NB4 (cell line): ENCODE measurements around the gene STK38.

ENCODE experiments used
- CTCF ChIP-seq: IDR thresholded peaks from one replicate; pipeline ENCODE4 v1.5.1; 2012; ENCODE audit warnings: low read depth, low read length
- MYC ChIP-seq: IDR thresholded peaks from 2 replicates; pipeline ENCODE4 v1.6.1; 2011; ENCODE audit warnings: low read depth, low read length
- POLR2A ChIP-seq: IDR thresholded peaks from 2 replicates; pipeline ENCODE4 v1.6.1; 2011; ENCODE audit warnings: mild to moderate bottlenecking; ENCODE audit not compliant: insufficient read length; ENCODE audit errors: extremely low read depth

GRCh38 chr6:36550473-36551000 lies 3.3 kb upstream of the STK38 start:
- TF ChIP-seq CTCF (no peak), POLR2A (no peak), MYC (no peak)
